KOPT-K1 (cell line): ENCODE results near the gene HIPK3.

ENCODE experiments used
- H3K27ac ChIP-seq: fragments of 200-600 bp; sonication (generic); 2 replicates; pipeline ENCODE4 v1.5.1; 2016; ENCODE audit warnings: antibody characterized with exemption, mild to moderate bottlenecking, low read depth, low read length; ENCODE audit not compliant: poor library complexity, severe bottlenecking
- H3K36me3 ChIP-seq: fragments of 200-600 bp; sonication (generic); 2 replicates; pipeline ENCODE4 v1.5.1; 2017; ENCODE audit warnings: antibody characterized with exemption, mild to moderate bottlenecking, low read length, moderate library complexity; ENCODE audit not compliant: insufficient read depth
- H3K9me3 ChIP-seq: fragments of 200-600 bp; sonication (generic); 2 replicates; pipeline ENCODE4 v1.5.1; 2017; ENCODE audit warnings: antibody characterized with exemption, low read length, mild to moderate bottlenecking; ENCODE audit not compliant: insufficient read depth, poor library complexity, severe bottlenecking

The HIPK3 gene

DNA sequence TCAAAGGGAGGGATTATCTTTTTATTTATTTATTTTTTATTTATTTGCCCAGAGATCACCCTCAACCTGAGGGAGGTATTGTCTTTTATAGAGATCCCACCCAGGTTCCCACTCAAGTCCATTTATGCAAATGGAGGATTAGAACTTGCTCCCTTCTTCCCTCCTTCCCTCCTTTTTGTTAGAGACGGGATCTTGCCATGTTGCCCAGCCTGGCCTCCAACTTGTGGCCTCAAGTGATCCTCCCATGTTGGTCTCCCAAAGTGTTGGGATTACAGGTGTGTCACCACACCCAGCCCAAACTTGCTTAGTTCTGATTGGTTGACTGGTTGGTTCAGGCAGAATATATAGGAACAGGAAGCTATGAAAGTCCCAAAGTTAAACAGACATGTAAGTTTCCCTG is 51.9 kb downstream of the HIPK3 start:
- Histone ChIP-seq H3K36me3 (no peaks in the 10 kb centered on the region), H3K27ac (no peak overlapping the region), H3K9me3 (no peaks in the 10 kb centered on the region)

- Histone ChIP-seq H3K9me3 (no peaks in the 10 kb centered on the region), H3K36me3 (no peaks in the 10 kb centered on the region), H3K27ac (no peak overlapping the region)
Measured at GRCh38 chr11:33310720-33311500, 53.7 kb downstream of the HIPK3 start.

- peaks cover 5% of the 10 kb centered on the region; the same call in 1 of the 2 replicates for H3K36me3 ChIP-seq
- H3K9me3 ChIP-seq, result no peaks in the 10 kb centered on the region
- H3K27ac ChIP-seq, result no peak overlapping the region
Measured at GRCh38 chr11:33311680-33312079, 54.5 kb downstream of the HIPK3 start.

DNA sequence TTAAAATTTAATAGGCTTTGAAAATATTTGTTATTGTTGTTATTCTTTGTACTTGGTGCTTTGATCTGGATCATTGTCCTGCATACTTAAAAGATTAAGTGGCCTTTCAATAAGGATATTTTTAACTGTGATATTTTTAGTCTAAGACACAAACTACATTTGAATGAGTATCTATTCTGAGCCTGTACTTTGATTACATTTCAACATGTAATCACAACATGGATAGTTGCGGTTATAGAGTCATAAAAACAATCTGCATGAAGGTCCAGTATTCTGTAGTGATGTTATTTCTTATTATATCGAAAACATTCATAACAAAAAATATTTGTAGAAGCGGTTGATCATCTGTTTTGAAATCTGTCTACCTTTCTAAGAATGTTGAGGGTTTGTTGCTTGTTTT is 58.6 kb downstream of the HIPK3 start:
- Histone ChIP-seq H3K9me3 (no peaks in the 10 kb centered on the region), H3K27ac (no peak overlapping the region), H3K36me3 (peaks cover 5% of the 10 kb centered on the region; the same call in 1 of the 2 replicates)

DNA sequence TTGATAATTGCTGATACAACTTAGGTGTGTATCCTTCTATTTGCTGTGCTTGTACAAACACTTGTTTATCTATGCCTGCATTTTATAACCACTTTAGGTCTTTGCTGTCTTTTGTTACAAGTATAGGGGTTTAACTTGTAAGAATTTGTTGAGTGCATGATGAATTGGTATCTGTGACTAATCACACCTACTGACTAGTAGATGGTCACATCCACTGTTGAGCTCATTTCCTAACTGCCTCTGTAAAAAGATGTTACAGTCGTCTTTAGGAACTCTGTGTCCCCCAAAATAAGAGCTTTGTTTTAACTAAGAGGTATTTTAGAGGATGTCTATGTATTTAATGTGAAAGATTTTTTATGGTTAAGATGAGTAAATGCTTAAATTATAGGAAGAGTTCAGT is 60.5 kb downstream of the HIPK3 start:
- Histone ChIP-seq H3K36me3 (peaks cover 5% of the 10 kb centered on the region; the same call in 1 of the 2 replicates), H3K9me3 (no peaks in the 10 kb centered on the region), H3K27ac (no peak overlapping the region)

DNA sequence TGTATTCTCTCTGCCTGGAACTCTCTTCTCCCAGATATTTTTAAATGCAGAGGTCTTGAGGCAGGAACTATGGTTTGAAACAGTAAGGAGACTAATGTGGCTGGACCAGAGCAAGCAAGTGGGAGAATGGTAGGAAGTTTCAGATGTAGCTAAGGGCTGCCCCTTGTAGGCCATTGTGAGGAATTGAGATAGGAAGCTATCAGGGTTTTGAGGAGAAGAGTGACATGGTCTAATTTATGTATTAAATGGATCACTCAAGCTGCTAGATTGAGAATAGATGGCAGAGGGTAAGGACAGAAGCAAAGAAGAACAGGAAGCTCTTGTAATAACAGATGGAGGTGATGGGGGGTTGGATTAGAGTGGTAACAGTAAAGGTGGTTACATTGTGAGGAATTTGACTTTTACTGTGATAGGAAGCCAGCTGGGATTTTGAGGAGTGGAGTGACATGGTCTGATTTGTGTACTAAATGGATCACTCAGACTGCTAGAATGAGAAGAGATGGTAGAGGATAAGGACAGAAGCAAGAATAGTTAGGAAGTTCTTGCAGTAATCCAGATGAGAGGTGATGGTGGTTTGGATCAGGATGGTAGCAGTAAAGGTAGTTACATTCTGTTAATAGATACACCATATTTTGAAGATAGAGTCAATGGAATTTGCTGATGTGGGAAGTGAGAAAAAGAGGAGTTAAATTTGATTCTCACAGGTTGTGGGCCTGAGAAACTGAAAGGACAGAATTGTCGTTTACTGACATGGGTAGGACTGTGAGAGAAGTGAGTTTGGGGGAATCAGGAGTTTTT is 63.0 kb downstream of the HIPK3 start:
- Histone ChIP-seq H3K9me3 (no peaks in the 10 kb centered on the region), H3K36me3 (peaks cover 5% of the 10 kb centered on the region; the same call in 1 of the 2 replicates), H3K27ac (no peak overlapping the region)

DNA sequence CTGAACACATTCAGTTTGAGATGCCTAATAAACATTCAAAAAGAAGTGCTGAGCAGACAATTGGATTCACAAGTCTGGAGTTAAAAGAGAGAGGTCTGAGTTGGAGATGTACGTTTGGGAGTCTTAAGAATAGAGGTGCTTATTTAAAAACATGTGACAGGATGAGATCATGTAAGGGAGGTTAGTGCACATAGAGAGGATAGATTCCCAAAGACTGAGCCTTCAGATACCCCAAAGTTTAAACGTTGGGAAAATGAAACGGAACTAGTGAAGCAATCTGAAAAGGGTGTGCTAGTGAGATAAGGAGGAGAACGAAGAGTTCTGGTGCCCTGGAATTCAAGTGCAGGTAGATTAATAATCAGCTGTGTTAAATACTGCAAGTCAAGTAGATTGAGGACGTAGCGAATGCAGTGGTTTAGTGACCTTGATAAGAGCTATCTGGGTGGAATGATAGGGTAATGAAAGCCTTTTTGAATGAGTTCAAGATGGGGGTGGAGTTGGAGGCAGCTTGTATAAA is 63.7 kb downstream of the HIPK3 start:
- H3K36me3 ChIP-seq, result peaks cover 5% of the 10 kb centered on the region; the same call in 1 of the 2 replicates
- H3K27ac ChIP-seq, result no peak overlapping the region
- no peaks in the 10 kb centered on the region for H3K9me3 ChIP-seq

- Histone ChIP-seq H3K36me3 (peaks cover 1% of the 10 kb centered on the region; the same call in 1 of the 2 replicates), H3K27ac (no peak overlapping the region), H3K9me3 (no peaks in the 10 kb centered on the region)
Measured at GRCh38 chr11:33321422-33321821, 64.2 kb downstream of the HIPK3 start.

GRCh38 chr11:33323421-33323820 is 66.2 kb downstream of the HIPK3 start:
- Histone ChIP-seq H3K9me3 (no peaks in the 10 kb centered on the region), H3K36me3 (no peaks in the 10 kb centered on the region), H3K27ac (no peak overlapping the region)

GRCh38 chr11:33324302-33324985 is 67.3 kb downstream of the HIPK3 start:
- no peaks in the 10 kb centered on the region for H3K9me3 ChIP-seq
- H3K36me3 ChIP-seq, result no peaks in the 10 kb centered on the region
- H3K27ac ChIP-seq, result no peak overlapping the region

DNA sequence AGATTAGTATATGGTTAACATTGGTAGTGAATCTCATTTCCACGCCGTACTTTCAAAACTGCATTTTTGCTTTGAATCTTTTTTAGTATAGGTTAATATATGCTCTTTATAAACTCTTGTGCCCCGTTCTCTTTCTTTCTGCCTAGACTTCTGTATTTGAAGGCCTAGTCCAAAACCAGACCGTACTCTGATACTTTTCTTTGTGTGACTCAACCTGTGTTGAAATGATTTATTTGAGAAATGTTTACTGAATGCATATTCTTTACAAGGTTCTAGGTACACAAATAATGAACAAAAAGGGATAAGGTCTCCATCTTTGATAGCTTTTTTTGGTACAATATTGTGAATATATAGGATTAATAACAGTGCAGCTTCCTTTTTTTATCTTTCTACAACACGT is 68.3 kb downstream of the HIPK3 start:
- H3K36me3 ChIP-seq, result no peaks in the 10 kb centered on the region
- H3K27ac ChIP-seq, result no peak overlapping the region
- no peaks in the 10 kb centered on the region for H3K9me3 ChIP-seq

DNA sequence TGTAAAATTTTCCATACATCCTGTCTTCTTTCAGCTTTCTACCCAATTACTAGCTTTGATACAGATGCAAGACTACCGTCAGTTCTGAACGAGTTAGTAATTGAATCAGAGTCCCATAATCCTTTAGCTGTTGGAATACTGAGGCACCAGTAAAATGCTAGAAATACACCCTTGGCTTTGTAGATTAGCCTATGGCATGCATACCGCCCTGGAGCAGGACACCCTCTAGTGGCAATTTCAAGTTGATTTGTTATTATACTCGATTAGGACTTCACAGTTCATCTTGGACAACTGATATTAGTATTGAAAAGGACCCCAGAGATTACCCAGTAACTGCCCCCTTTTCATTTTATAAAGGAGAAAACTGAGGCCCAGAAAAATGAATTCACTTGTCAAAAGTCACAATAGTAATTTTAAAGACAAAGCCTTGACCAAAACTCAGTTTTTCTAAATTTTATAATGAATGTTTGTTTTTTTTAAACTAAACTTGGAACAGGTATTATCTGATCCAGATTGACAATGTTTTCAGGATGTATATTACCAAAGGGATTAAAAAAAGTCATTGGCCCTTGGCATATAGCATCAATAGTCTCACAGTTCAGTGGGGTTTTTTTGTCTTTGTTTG is 72.6 kb downstream of the HIPK3 start:
- no peaks in the 10 kb centered on the region; the same call in 1 of the 2 replicates for H3K36me3 ChIP-seq
- H3K9me3 ChIP-seq, result no peaks in the 10 kb centered on the region
- no peak overlapping the region for H3K27ac ChIP-seq

DNA sequence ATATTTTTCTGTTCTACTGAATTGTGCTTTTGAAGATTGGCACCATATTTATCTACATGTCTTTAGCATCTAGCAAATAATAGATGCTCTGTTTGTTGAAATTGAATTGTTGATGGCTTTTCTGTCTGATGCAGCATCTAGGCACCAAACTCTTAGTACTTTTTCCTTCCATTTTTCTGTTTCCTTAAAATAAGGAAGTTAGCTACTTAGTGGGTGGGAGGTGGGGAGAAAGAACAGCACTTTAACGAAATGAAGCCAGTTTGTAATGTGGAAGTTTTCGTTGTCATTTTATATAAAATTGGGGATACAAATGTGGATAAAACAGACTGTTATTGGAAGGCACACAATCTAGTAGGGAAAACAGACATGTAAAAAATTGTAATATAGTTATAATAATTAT is 76.6 kb downstream of the HIPK3 start:
- Histone ChIP-seq H3K36me3 (no peaks in the 10 kb centered on the region; the same call in 1 of the 2 replicates), H3K27ac (no peak overlapping the region), H3K9me3 (no peaks in the 10 kb centered on the region)

GRCh38 chr11:33334627-33335026 is 77.4 kb downstream of the HIPK3 start:
- H3K27ac ChIP-seq, result no peak overlapping the region
- H3K36me3 ChIP-seq, result peaks cover 7% of the 10 kb centered on the region
- no peaks in the 10 kb centered on the region for H3K9me3 ChIP-seq
